Osteocyte (in vitro differentiated cells): ENCODE results near the gene CAPSL. TPM values are rescaled to one million over a fixed set of nuclear protein-coding genes. Genes with fewer than 3 reads are reported as not detected.
"Not testable (repeated sequence)": the region's sequence is repeated elsewhere in the genome, so short reads cannot be mapped to it uniquely, and the experiment has no call there.

ENCODE experiments used
- DNase-seq: peaks from one replicate; pipeline ENCODE4 v3.0.0; 2021; ENCODE audit warnings: mixed read lengths; ENCODE audit not compliant: unreplicated experiment; ENCODE audit errors: extremely low spot score
- H3K27ac Mint-ChIP-seq: one replicate; pipeline ENCODE4 v1.8.0; 2021; ENCODE audit warnings: mild to moderate bottlenecking, mixed read lengths; ENCODE audit not compliant: unreplicated experiment
- H3K27me3 Mint-ChIP-seq: one replicate; pipeline ENCODE4 v1.8.0; 2021; ENCODE audit warnings: mixed read lengths; ENCODE audit not compliant: unreplicated experiment
- H3K36me3 Mint-ChIP-seq: one replicate; pipeline ENCODE4 v1.8.0; 2021; ENCODE audit warnings: mixed read lengths; ENCODE audit not compliant: unreplicated experiment
- H3K4me1 Mint-ChIP-seq: one replicate; pipeline ENCODE4 v1.8.0; 2021; ENCODE audit warnings: mixed read lengths; ENCODE audit not compliant: unreplicated experiment
- H3K4me3 Mint-ChIP-seq: one replicate; pipeline ENCODE4 v1.8.0; 2021; ENCODE audit warnings: mild to moderate bottlenecking, moderate library complexity, mixed read lengths; ENCODE audit not compliant: unreplicated experiment
- H3K9me3 Mint-ChIP-seq: one replicate; pipeline ENCODE4 v1.8.0; 2021; ENCODE audit warnings: mixed read lengths; ENCODE audit not compliant: unreplicated experiment
- CTCF ChIP-seq: fragments of 200-600 bp; sonication (generic); IDR thresholded peaks from 2 replicates; pipeline ENCODE4 v1.5.0; 2021; ENCODE audit warnings: antibody characterized with exemption, mild to moderate bottlenecking, moderate library complexity
- total RNA-seq: library from RNA; stranded (reverse); gene quantifications from 2 replicates; pipeline ENCODE4 v1.2.1, GENCODE V29; 2021

The CAPSL gene
- total RNA-seq, 1 donor from 2014 or later: not detected

DNA sequence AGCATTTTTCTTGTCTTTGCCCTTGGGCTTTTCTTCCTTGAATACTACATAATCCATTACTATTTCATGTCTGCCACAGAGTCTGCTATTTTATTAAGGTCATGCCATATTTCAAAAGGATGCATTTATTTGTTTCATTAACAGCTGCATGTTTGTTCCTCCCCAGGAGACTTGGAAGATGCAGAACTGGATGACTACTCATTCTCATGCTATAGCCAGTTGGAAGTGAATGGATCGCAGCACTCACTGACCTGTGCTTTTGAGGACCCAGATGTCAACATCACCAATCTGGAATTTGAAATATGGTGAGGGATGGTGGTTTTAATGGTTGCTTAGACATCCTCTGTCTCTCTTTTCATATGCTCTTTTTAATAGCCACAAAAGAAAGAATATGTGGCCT is 77.7 kb downstream of the CAPSL start:
- Mint-ChIP-seq H3K36me3 (no peaks in the 10 kb centered on the region), H3K27me3 (no peaks in the 10 kb centered on the region), H3K4me3 (no peak overlapping the region), H3K4me1 (peaks cover 50% of the 10 kb centered on the region), H3K27ac (no peak overlapping the region), H3K9me3 (peaks cover 10% of the 10 kb centered on the region)
- DNase-seq: no peak
- TF ChIP-seq CTCF: no peak

GRCh38 chr5:35859101-35859661 is 79.2 kb downstream of the CAPSL start:
- H3K27me3 Mint-ChIP-seq: no peaks in the 10 kb centered on the region
- peaks cover 5% of the 10 kb centered on the region for H3K9me3 Mint-ChIP-seq
- no peak for TF ChIP-seq CTCF
- no peak overlapping the region for H3K27ac Mint-ChIP-seq
- H3K4me3 Mint-ChIP-seq: no peak overlapping the region
- no peaks in the 10 kb centered on the region for H3K36me3 Mint-ChIP-seq
- H3K4me1 Mint-ChIP-seq: peaks cover 50% of the 10 kb centered on the region
- DNase-seq: no peak

- Mint-ChIP-seq H3K4me3 (no peak overlapping the region), H3K36me3 (no peaks in the 10 kb centered on the region), H3K27ac (peak overlapping the region; percentile 64), H3K27me3 (no peaks in the 10 kb centered on the region), H3K4me1 (peaks cover 55% of the 10 kb centered on the region), H3K9me3 (no peaks in the 10 kb centered on the region)
- no peak for DNase-seq
- no peak for TF ChIP-seq CTCF
Observed at GRCh38 chr5:35857606-35858205, 80.7 kb downstream of the CAPSL start.

DNA sequence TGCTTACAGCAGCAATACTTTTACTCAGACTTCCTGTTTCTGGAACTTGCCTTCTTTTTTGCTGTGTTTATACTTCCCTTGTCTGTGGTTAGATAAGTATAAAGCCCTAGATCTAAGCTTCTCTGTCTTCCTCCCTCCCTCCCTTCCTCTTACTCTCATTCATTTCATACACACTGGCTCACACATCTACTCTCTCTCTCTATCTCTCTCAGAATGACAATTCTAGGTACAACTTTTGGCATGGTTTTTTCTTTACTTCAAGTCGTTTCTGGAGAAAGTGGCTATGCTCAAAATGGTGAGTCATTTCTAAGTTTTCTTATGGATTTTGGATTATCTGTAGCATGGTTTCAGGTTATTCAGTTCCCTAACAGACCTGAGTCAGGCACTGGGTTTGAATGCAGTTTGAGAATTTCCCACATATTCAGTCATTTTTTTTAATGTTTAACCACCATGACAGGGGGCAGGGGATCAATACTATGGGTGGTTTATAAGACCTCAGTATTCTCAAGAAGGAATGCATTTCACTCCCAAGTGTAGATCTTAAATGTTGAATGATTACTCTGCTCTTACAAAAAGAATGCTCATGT is 81.6 kb downstream of the CAPSL start, which contains the start of gene IL7R:
Gene IL7R (plus strand): TSS at position 127 of the 587 bp plus-strand sequence. CDS start 87 bp downstream, at position 214.
- H3K9me3 Mint-ChIP-seq: no peaks in the 10 kb centered on the region
- H3K36me3 Mint-ChIP-seq: no peaks in the 10 kb centered on the region
- TF ChIP-seq CTCF: no peak
- H3K4me3 Mint-ChIP-seq: no peak within 1 kb of the TSS
- DNase-seq: no peak
- H3K4me1 Mint-ChIP-seq: peaks cover 57% of the 10 kb centered on the region
- peak within 1 kb of the TSS; percentile 64 for H3K27ac Mint-ChIP-seq
- no peaks in the 10 kb centered on the region for H3K27me3 Mint-ChIP-seq

DNA sequence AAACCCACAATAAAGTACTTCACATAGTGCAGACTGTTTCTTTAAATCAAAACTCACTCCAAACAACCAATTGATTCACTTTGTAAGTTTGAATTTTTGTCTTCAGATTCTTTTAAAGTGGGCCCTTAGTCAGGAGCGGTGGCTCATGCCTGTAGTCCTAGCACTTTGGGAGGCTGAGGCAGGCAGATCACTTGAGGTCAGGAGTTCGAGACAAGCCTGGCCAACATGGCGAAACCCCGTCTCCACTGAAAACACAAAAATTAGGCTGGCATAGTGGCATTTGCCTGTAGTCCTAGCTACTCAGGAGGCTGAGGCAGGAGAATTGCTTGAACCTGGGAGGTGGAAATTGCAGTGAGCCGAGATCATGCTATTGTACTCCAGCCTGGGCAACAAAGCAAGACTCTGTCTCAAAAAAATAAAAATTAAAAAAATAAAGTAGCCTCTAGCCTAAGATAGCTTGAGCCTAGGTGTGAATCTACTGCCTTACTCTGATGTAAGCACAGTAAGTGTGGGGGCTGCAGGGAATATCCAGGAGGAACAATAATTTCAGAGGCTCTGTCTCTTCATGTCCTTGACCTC is 82.1 kb downstream of the CAPSL start:
- H3K4me3 Mint-ChIP-seq, H3K9me3 Mint-ChIP-seq, H3K27me3 Mint-ChIP-seq, DNase-seq, H3K36me3 Mint-ChIP-seq: not testable (repeated sequence)
- H3K4me1 Mint-ChIP-seq: peaks cover 57% of the 10 kb centered on the region
- peak overlapping the region; percentile 14 for H3K27ac Mint-ChIP-seq
